ENCODE data around the gene PPP2R5D.
A peak's percentile ranks its signal among the peaks of the same experiment; 100 is the strongest.
"Not testable (repeated sequence)": the region's sequence is repeated elsewhere in the genome, so short reads cannot be mapped to it uniquely, and the experiment has no call there.

Gene PPP2R5D

GRCh38 chr6:43033496-43034189 is 49.3 kb downstream of the PPP2R5D start:
- no peak for DNase-seq

- no peak for DNase-seq
Measured at GRCh38 chr6:43034190-43034525, 49.8 kb downstream of the PPP2R5D start.

- no peak for DNase-seq
Measured at GRCh38 chr6:43035495-43036194, 51.3 kb downstream of the PPP2R5D start.

GRCh38 chr6:43036712-43037111 is 52.3 kb downstream of the PPP2R5D start:
- no peak for DNase-seq

- no peak for DNase-seq
Measured at GRCh38 chr6:43037197-43037596, 52.8 kb downstream of the PPP2R5D start.

GRCh38 chr6:43037706-43038105 is 53.3 kb downstream of the PPP2R5D start:
- no peak for DNase-seq

- DNase-seq = no peak
Measured at GRCh38 chr6:43038727-43039126, 54.4 kb downstream of the PPP2R5D start.

GRCh38 chr6:43040542-43041257 is 56.3 kb downstream of the PPP2R5D start:
- DNase-seq = no peak

- DNase-seq = not testable (repeated sequence)
Measured at GRCh38 chr6:43041475-43041874, 57.1 kb downstream of the PPP2R5D start.

GRCh38 chr6:43043310-43043709 is 58.9 kb downstream of the PPP2R5D start:
- no peak for DNase-seq

GRCh38 chr6:43045371-43045930 is 61.1 kb downstream of the PPP2R5D start:
- DNase-seq = no peak

GRCh38 chr6:43047998-43048397 is 63.6 kb downstream of the PPP2R5D start:
- DNase-seq = no peak

GRCh38 chr6:43050981-43051380 is 66.6 kb downstream of the PPP2R5D start:
- DNase-seq = no peak

GRCh38 chr6:43052225-43052841 is 68.0 kb downstream of the PPP2R5D start:
- no peak for DNase-seq

- no peak for DNase-seq
Measured at GRCh38 chr6:43052842-43053544, 68.6 kb downstream of the PPP2R5D start.

GRCh38 chr6:43053545-43054205 is 69.3 kb downstream of the PPP2R5D start, which contains the start of gene CUL7:
Gene CUL7 (minus strand): TSS chr6:43053851. CDS start chr6:43052788, 1,063 bp downstream.
- peak; percentile 91 for DNase-seq

- no peak for DNase-seq
Measured at GRCh38 chr6:43054206-43054943, 70.0 kb downstream of the PPP2R5D start.

- DNase-seq = no peak
Measured at GRCh38 chr6:43055966-43056365, 71.6 kb downstream of the PPP2R5D start.

- DNase-seq = no peak
Measured at GRCh38 chr6:43058531-43058930, 74.2 kb downstream of the PPP2R5D start.

GRCh38 chr6:43059168-43060033 is 75.0 kb downstream of the PPP2R5D start, which contains the start of the genes KLC4 and MRPL2:
Gene KLC4 (plus strand): TSS chr6:43059631. CDS start chr6:43061336, 1,705 bp downstream.
Gene MRPL2 (minus strand): TSS chr6:43059434. CDS start chr6:43059381, 53 bp downstream.
- DNase-seq = peak; percentile 98

Data from amniotic stem cell (primary cell).